Measurements from ENCODE around the gene LIN7B. TPM values are rescaled to one million over a fixed set of nuclear protein-coding genes. Genes with fewer than 3 reads are reported as not detected.

LIN7B gene
- total and polyA plus RNA-seq, 9 of the 15 experiments (the other 6 are each of a cell fraction or from before 2014, with no cell fraction given) = 0.89 to 15.7 (median 4.0) TPM

- TF ChIP-seq C11orf30 (IDR thresholded peaks at IDR 0.05; ENCODE audit: low read depth) (no peak), CEBPZ (IDR thresholded peaks at IDR 0.05; ENCODE audit: borderline replicate concordance, low read depth, low read length) (no peak), FOXK2 (conservative IDR thresholded peaks at IDR 0.05 in 1 of 2, IDR thresholded peaks at IDR 0.05 in 1 of 2; ENCODE audit: low read depth in 2 of 2) (peak; percentile 43 to 85; a peak in 3 of 4 replicates), SMARCA5 (IDR thresholded peaks at IDR 0.05) (peak; percentile 56; the same call in 1 of the 2 replicates), ETV5 (CRISPR knock-in tag; IDR thresholded peaks at IDR 0.05; ENCODE audit: low read depth) (peak; percentile 75; the same call in 1 of the 2 replicates), RB1 (IDR thresholded peaks at IDR 0.05; ENCODE audit: low read depth) (no peak; the same call in 1 of the 2 replicates), TRIM25 (IDR thresholded peaks at IDR 0.05; ENCODE audit: borderline replicate concordance) (no peak), PCBP2 (IDR thresholded peaks at IDR 0.05; ENCODE audit: low read depth, low read length, poor library complexity, severe bottlenecking) (no peak), TOE1 (IDR thresholded peaks at IDR 0.05; ENCODE audit: borderline replicate concordance) (peak; percentile 79; the same call in 1 of the 2 replicates), TOE1 (CRISPR knock-in tag; IDR thresholded peaks at IDR 0.05; ENCODE audit: borderline replicate concordance, low read depth) (no peak), SFPQ (IDR thresholded peaks at IDR 0.05; ENCODE audit: low read depth, low read length) (no peak), ZBED1 (IDR thresholded peaks at IDR 0.05) (0 out of 2 replicates have a peak, but pooled peaks have one; percentile 16), MTA3 (IDR thresholded peaks at IDR 0.05; ENCODE audit: borderline replicate concordance) (0 out of 2 replicates have a peak, but pooled peaks have one; percentile 67), XRCC5 (IDR thresholded peaks at IDR 0.05; ENCODE audit: low read depth, low read length) (no peak), ZNF551 (CRISPR knock-in tag; IDR thresholded peaks at IDR 0.05) (no peak), NR1H2 (CRISPR knock-in tag; IDR thresholded peaks at IDR 0.05) (no peak), ZNF583 (CRISPR knock-in tag; IDR thresholded peaks at IDR 0.05) (peak; percentile 55; the same call in 1 of the 2 replicates), ZFX (CRISPR knock-in tag; IDR thresholded peaks at IDR 0.05) (peak; percentile 32; the same call in 1 of the 2 replicates), HIVEP1 (CRISPR knock-in tag; IDR thresholded peaks at IDR 0.05) (no peak), NFYB (IDR thresholded peaks at IDR 0.05; ENCODE audit: extremely low read depth, insufficient read length) (no peak)
Measured at GRCh38 chr19:49148784-49149651, 34.8 kb downstream of the LIN7B start (continued).
